ENCODE results near the gene HNRNPUL2. TPM values are rescaled to one million over a fixed set of nuclear protein-coding genes. Genes with fewer than 3 reads are reported as not detected.
A peak's percentile ranks its signal among the peaks of the same experiment; 100 is the strongest.

HNRNPUL2 gene
- total and polyA plus RNA-seq, 2 of the 8 experiments (the other 6 are each of a cell fraction or from before 2014, with no cell fraction given) = 14.9 to 46.4 TPM

DNA sequence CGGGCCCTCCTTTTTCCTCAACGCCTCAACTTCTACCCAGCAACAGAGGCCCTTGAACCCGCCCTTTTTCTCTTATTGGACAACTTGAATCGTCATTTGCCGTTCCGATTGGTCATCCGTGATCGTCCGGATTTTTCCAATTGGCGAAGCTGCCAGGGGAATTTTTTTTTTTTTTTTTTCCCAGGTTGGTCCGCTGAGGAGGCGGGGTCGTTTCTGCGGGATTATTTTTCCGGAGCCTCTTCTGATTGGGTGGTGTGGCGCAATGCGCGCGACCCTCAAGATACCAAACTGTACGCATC is 564 bp upstream of the HNRNPUL2 start (continued):
- TF ChIP-seq, protein P1, sequence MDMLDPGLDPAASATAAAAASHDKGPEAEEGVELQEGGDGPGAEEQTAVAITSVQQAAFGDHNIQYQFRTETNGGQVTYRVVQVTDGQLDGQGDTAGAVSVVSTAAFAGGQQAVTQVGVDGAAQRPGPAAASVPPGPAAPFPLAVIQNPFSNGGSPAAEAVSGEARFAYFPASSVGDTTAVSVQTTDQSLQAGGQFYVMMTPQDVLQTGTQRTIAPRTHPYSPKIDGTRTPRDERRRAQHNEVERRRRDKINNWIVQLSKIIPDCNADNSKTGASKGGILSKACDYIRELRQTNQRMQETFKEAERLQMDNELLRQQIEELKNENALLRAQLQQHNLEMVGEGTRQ (IDR thresholded peaks at IDR 0.05; ENCODE audit: low read length) = no peak
- TF ChIP-seq MAFK (IDR thresholded peaks at IDR 0.05; ENCODE audit: low read depth, low read length) (no peak), RXRA (IDR thresholded peaks at IDR 0.05; ENCODE audit: insufficient read depth, low read depth, low read length) (no peak), BRCA1 (IDR thresholded peaks at IDR 0.05; ENCODE audit: low read depth, low read length) (no peak), BACH1 (IDR thresholded peaks at IDR 0.05; ENCODE audit: low read length) (no peak), CBX8 (IDR thresholded peaks at IDR 0.05; ENCODE audit: borderline replicate concordance, low read depth, low read length) (no peak), SRF (IDR thresholded peaks at IDR 0.05; ENCODE audit: low read depth, low read length) (no peak), EGR1 (IDR thresholded peaks at IDR 0.05; ENCODE audit: borderline replicate concordance, low read depth, low read length) (no peak), TCF12 (IDR thresholded peaks at IDR 0.05; ENCODE audit: low read depth, low read length) (no peak), PHF8 (conservative IDR thresholded peaks at IDR 0.05; ENCODE audit: low read depth, low read length) (no peak), NRF1 (IDR thresholded peaks at IDR 0.05; ENCODE audit: low read depth, low read length) (0 out of 2 replicates have a peak, but pooled peaks have one; percentile 10)
- TF ChIP-seq, protein P2, sequence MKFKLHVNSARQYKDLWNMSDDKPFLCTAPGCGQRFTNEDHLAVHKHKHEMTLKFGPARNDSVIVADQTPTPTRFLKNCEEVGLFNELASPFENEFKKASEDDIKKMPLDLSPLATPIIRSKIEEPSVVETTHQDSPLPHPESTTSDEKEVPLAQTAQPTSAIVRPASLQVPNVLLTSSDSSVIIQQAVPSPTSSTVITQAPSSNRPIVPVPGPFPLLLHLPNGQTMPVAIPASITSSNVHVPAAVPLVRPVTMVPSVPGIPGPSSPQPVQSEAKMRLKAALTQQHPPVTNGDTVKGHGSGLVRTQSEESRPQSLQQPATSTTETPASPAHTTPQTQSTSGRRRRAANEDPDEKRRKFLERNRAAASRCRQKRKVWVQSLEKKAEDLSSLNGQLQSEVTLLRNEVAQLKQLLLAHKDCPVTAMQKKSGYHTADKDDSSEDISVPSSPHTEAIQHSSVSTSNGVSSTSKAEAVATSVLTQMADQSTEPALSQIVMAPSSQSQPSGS (IDR thresholded peaks at IDR 0.05; ENCODE audit: low read length) = no peak
